T47D (cell line): ENCODE data around the gene CASKIN2.

Experiments used
- DNase-seq, 2 experiments: peaks; one replicate each; pipeline versions ENCODE4 v3.0.0 to v3.0.0-alpha.2; 2011 to 2012; ENCODE audit warnings: low read depth in 1 of 2, low spot score in 1 of 2
- JUND ChIP-seq: IDR thresholded peaks from 2 replicates; pipeline ENCODE4 v1.6.1; 2012; ENCODE audit warnings: low read depth
- in situ Hi-C: cut with HindIII; loops from 2 replicates; pipeline ENCODE4 v1.10.0; 2016; ENCODE audit warnings: low sequenced_read_pairs, low pct_unique_long_range_greater_than_20kb

The CASKIN2 gene

GRCh38 chr17:75515496-75516254, at the start of gene CASKIN2:
Gene CASKIN2 (minus strand): TSS chr17:75515537. CDS start chr17:75513804, 1,733 bp downstream.
- in situ Hi-C loops = no loop called here
- peak; percentile 97 to 100 for DNase-seq
- no peak for TF ChIP-seq JUND

- DNase-seq = peak; percentile 72 to 87
- in situ Hi-C loops = no loop called here
- TF ChIP-seq JUND = no peak
Observed at GRCh38 chr17:75565066-75565465, 49.7 kb upstream of the CASKIN2 start.

- in situ Hi-C loops = no loop called here
- DNase-seq = no peak
- no peak for TF ChIP-seq JUND
Observed at GRCh38 chr17:75564195-75564594, 48.9 kb upstream of the CASKIN2 start.

GRCh38 chr17:75563063-75563758, 47.9 kb upstream of the CASKIN2 start:
- DNase-seq = no peak
- in situ Hi-C loops = no loop called here
- TF ChIP-seq JUND = no peak

- in situ Hi-C loops = no loop called here
- peak in 1 of 2 experiments; percentile 56 for DNase-seq
- TF ChIP-seq JUND = no peak
Observed at GRCh38 chr17:75561927-75562603, 46.7 kb upstream of the CASKIN2 start.

- in situ Hi-C loops = no loop called here
- TF ChIP-seq JUND = no peak
- DNase-seq = no peak
Observed at GRCh38 chr17:75559958-75560533, 44.7 kb upstream of the CASKIN2 start.

GRCh38 chr17:75558666-75559530, 43.6 kb upstream of the CASKIN2 start:
- DNase-seq = no peak
- in situ Hi-C loops = no loop called here
- no peak for TF ChIP-seq JUND

GRCh38 chr17:75557852-75558665, 42.7 kb upstream of the CASKIN2 start:
- in situ Hi-C loops = no loop called here
- no peak for DNase-seq
- no peak for TF ChIP-seq JUND

- TF ChIP-seq JUND = no peak; the same call in 1 of the 2 replicates
- DNase-seq = peak; percentile 81
- in situ Hi-C loops = no loop called here
Observed at GRCh38 chr17:75557075-75557851, 41.9 kb upstream of the CASKIN2 start.

GRCh38 chr17:75555679-75556153, 40.4 kb upstream of the CASKIN2 start:
- no peak for DNase-seq
- in situ Hi-C loops = no loop called here
- TF ChIP-seq JUND = no peak
